HG02571 (cell line): Measurements from ENCODE around the gene COL5A1.

Experiments used
- ATAC-seq: cut with Tn5 transposase; IDR thresholded peaks from one replicate; pipeline ENCODE4 v1.9.1; 2021; ENCODE audit warnings: mild to moderate bottlenecking, moderate library complexity; ENCODE audit not compliant: unreplicated experiment

The COL5A1 gene

DNA sequence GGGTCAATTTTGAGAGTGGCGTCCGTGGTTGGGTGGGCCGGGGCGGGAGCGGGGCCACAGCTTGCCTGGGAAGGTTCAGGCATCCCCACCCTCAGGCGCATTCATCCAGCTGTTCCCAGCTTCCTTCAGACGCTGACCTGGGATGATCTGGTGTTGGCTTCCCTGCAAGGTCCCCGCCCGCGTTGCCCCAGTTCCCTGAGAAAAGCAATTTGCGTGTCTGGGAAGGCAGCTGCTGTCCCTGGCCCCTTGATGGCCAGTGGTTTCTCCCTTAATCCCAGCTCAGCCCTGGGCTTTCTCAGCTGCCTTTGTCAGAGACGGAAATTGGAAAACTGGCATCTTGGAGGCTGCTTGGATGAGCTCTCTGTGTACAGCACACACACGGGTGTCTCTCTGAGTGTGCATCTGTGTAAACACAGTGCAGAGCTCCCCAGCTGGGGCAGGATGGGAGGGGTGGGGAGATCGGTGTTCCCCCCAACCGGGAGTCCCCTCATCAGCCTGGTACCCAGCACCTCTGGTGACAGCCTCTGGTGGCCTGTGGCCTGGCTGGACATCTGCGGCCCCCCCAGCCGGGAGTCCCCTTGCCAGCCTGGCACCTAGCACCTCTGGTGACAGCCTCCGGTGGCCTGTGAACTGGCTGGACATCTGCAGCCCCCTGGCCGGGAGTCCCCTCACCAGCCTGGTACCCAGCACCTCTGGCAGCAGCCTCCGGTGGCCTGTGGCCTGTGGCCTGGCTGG lies 94.0 kb downstream of the COL5A1 start:
- ATAC-seq, result no peak

DNA sequence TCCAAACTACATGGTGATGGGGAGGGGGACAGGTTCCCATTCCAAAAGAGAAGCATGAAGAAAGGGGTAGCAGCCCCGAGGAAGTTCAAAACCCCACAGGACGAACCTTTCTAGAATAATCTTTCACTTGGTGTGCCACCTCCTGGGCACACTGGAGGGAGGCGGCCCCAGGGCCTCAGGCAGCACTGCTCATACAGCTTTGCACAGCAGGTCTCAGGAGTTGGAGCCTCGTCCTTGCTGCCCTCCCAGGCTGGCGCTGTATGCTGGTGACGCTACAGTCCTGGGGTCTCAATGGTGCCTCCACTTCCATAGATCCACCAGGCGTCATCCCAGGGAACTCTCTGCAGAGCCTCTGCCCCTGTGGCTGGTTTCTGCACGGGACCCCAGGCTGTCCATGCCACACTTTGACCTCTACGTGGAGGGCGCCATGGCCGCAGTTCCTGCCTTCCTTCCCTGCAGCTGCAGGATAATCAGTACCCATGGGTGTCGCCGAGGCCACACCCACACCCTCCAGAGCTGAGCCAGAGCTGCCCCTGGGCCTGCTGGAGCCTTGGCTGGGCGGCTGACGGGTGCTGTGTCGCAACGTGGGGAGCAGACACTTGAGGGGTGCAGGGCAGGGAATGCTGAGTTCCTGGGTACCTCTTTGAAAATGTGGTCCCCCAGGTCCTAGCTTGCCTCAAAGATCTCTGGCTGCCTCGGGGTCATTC lies 95.3 kb downstream of the COL5A1 start:
- ATAC-seq, result no peak

DNA sequence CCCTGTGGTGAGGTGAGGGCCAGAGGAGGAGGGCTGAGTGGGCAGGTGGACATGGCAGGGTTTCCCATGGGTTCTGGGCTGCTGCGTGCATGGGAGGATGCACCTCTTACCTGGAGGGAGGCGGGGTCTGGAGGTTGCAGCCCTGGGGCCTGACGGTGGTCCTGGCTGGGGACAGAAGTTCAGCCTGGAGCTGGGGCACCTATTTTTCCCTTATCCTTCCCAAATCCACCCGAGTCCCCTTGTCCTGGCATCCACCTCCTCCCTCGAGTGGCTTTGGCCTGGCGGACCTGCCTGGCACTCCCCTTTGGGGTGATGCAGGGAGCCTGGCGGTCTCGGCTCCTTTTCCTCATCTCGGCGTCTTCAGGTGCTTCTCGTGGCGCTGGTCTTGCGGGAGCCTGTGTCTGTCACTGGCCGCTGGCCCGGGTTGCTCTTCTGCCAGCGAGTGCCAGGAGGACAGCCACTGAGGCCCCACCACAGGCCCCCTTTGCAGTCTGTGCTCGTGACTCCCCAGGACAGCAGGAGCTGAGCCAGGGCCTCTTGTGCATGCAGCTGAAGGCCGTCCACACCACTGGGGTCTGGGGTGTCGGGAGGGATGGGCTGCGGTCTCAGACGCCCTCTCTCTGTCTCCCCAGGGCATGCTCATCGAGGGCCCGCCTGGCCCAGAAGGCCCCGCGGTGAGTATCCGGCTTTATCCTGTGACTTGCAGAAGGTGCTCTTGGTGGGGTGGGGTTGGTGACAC lies 96.4 kb downstream of the COL5A1 start:
- ATAC-seq, result no peak

DNA sequence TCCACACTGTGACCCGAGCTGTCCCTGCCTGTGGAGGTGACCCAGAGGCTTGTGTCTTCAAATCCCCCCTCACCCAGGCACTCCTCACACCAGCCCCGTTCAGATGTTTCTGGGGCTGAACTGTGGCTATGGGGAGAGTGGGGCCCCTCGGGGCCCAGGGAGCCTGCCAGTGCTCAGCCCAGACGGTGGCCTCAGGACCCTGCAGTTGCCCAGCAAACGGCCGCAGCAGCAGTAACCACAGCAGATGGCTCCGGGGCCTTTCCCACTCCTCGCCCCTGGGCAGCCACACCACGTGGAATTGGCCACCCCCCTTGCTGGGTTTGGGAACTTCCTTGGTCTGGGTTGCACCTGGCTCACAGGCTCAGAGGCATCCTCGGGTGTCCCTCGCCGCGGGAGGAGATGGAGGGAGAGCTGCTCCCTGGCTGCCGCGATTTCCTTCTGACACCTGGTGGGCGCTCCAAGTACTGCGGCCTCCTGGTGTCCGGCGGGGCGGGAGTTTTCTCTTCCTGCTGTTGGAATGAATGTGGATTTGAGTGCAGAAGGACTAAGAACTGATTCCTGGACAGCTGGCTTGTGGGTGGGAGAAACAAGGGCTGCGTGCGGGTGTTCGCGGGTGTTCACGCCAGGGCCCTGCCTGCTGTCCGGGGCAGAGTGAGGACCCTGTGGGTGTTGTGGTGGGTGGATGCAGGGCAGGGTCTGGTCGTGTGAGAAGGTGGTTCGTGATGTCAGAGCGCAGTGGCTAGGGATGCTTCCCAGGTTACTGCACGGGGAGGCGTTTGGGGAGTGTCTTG lies 97.5 kb downstream of the COL5A1 start:
- no peak for ATAC-seq

DNA sequence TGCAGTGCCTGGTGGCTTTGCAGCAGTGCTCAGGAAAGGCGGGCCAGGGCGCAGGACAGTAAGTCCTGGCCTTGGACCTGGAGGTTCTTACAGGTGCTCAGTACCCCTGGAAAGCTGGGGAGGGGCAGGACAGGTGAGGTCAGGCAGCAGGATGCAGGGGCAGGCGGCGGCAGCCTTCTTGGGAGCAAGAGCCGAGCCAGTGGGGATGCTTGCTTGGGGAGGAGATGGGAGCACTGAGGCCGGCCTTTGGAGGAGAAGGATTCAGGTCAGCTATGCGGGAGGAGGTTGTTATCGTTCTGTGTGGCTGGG lies 98.0 kb downstream of the COL5A1 start:
- ATAC-seq, result no peak

DNA sequence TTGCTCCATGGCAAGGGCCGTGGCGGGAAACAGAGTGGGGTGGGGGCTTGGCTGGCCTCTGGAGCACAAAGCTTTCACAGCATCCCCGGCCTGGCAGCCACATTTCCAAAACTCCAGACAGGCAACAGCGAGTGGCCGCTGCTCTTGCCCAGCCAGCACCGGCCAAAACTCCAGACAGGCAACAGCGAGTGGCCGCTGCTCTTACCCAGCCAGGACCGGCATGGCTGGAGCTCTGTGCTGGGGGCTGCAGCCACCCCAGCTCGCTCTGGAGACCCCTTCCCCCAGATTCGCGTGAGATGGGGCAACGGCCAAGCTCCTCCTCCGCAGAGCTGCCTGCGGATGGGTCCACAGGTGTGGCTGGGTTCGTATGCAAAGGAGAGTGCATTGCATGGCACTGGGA lies 98.5 kb downstream of the COL5A1 start:
- no peak for ATAC-seq

DNA sequence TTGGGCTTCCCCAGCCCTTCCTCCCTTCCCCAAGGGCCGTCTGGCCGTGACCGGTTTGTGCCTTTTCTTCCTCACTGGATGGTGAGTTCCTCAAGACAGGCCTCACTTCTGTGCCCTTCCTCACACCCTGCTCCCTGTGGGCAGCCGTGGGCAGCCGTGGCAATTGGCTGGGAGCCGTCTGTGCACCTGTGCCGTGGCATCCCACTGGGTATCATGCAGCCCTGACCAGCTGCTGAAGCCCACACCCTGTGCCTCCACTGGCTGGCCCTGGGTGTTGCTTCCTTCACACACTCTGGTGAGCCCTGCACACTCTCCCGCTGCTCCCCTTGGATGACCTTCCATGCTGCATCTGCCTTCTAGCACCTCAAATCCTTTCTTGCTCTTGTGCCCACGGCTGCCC lies 100.2 kb downstream of the COL5A1 start:
- no peak for ATAC-seq

DNA sequence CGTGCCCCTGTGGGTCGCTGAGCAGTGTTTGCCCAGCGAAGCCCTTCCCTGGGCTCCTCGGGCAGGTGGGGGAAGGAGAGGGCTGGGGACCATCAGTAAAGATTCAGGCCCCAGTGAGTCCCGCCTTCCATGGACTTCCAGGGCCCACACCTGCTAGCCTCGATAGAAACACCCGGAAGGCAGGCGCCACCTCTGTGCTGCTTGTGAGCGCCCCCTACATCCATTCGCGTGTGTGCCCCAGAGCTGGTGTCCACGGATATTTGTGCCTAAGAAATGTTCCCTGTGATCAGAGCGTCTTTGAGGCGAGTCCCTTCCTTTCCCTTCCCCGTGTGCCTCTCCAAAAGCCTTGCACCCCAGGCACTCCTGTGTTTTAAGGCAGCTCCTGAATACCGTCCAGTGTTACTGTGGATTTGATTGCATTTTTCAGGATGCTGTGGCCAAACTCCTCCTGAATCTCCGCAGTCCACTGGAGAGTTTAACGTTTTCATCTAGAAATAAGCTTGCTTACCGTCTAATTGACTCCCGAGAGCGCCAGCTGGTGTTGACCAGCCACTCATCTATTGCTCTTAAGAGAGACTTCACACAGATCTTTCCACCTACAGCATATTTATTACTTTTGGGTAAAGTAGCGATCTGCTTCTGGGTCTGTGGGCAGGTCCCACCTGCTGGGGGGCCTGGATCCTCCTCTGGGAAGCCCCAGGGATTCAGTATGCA lies 101.4 kb downstream of the COL5A1 start:
- no peak for ATAC-seq

DNA sequence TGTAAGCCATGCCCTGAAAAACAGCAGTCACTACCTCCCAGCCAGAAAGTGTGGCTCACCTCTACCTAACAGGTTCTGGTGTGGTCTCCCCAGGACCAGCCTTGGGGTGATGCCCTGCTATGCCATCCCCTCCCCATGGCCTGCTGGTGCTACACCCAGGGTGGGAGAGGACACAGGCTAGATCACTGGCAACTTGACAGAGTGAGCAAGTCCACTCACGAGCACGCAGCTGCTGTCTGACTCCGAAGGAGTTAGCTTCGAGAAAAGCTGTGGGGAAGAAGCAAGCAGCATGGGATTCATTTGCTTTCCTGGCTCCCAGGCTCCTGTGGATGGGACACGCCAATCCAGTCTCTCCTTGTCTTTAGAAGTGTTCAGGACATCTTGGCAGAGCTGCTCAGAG lies 102.2 kb downstream of the COL5A1 start:
- ATAC-seq, result no peak

DNA sequence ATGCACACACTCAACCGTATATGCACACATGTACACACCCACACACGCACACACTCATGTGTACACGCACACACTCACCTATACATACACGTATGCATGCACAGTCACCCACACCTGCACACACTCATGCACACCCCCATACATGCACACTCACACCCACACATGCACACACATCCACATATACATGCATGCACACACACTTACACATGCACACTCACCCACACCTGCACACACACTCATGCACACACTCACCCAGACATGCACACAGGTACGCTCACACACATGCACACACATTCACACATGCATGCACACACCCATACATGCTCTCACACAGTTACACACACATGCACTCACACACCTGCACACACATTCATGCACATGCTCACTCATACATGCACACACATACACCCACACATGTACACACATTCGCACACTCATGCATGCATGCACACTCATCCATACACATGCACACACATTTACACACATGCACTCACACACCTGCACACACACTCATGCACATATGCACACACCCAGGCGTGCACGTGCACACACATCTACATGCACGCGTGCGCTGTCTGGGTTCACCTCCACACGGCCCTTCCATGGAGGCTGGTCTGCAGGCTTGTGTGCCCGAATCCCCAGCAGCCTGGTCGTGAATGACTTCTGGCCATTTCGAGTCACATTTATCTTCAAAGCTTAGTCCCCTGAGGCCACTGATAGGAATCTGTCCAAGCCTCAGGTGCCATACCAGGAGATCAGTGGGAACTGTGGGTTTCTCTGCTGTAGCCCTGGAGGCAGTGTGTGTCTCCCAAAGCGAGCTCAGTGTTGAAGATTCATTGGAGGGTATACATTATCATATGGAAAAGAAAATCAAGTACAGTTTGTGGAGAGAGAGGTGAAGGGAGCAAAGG lies 103.0 kb downstream of the COL5A1 start:
- ATAC-seq, result no peak

DNA sequence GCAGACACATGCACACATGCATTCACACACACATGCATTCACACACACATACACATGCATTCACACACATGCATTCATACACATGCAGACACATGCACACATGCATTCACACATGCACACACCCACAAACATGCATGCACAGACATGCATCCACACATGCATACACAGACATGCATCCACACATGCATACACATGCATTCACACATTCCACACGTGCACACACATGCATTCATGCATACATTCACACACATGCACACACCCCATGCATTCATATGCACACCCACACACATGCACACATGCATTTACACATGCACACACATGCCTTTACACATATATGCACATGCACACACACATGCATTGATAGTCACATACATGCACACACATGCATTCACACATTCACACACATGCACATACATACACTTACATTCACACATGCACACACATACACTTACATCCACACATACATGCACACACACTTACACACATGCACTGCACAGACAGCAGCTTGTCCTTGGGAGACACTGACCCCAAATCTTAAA lies 106.4 kb downstream of the COL5A1 start:
- ATAC-seq, result no peak

DNA sequence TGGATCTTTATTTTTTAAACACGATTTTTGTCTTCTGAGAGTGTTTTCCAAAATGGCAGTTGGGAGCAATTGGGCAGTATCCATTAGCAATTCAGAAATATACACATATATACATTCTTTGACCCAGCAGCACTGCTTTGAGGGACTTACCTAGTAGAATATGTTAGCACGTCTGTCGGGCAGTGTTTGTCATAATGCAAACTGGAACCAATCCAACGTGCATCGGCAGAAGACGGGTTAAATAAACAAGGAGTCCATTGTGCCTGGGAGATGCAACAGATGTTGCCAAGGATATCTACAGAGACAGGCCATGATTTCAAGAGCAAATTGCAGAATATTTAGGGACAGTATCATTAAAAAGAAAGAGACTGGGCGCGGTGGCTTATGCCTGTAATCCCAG lies 107.0 kb downstream of the COL5A1 start:
- no peak for ATAC-seq

DNA sequence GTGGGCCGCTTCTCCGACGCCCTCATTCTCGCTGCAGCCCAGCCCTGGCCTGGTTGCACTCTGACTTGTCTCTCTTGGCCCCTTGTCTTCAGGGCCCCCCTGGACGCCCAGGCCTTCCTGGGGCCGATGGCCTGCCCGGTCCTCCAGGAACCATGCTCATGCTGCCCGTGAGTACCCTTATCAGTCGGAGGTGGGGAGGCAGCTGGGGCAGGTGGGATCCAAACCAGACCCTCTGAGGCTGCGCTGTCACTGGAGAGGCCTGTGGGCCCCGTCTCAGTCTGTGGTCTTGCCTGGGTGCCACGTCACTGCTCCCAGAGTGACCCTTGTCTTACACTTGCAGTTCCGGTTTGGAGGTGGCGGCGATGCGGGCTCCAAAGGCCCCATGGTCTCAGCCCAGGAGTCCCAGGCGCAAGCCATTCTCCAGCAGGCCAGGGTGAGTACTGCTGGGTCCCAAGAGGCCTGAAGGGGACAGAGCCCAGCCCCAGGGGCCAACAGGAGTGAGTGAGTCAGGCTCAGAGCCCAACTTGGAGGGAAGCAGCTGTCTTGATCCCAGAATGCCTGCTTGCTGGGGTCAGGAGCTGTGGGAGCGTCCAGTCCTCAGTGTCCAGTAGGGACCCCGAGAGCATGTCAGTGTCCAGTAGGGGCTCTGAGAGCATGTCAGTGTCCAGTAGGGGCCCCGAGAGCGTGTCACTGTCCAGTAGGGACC lies 109.0 kb downstream of the COL5A1 start:
- ATAC-seq, result no peak

DNA sequence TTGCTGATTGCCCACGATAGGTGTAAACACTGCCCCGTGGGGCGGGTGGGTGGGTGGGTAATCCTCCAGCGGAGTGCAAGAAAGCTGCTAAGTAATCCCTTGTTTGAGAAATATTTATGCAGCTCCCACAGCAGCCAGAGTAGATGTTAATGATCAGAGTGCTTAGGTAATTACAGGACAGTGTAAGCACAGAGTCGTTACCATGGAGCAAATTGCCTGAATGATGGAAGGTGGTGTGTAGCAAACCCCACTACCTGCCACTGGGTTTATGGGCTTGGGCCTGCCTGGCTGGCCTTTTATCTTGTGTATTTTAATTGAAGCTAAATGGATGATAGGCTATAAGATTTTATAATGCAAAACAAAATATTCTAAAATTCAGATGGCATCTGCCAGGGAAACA lies 110.0 kb downstream of the COL5A1 start:
- ATAC-seq, result no peak

DNA sequence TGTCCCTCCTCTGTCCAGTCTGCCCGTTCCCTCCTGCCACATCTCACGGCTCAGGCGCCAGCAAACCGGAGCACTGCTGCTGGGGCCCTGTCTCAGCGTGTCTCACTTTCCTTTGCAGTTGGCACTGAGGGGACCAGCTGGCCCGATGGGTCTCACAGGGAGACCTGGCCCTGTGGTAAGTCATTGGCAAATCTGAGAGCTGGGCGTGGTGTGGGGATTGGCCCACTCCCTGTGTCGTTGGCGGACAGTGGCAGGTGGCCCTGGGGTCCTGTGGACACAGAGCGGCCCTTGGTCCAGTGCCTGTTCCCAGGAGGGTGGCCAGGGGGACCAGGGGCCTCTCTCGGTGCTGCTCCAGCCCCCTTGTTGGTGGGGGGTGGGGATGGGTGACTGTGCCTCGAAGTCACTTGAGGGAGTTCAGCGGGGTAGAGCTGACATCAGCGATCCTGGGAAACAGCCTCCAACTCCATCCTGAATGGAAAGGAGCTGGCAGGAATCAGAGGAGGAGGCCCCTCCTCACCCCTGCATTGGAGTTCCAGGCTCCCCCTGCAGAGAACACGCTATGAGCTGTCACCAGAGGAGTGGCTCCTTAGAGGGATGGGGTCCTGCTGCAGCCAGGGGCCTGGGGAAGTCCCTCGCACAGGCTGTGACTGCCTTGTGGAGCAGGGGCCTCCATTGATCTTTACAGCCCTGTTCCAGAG lies 111.0 kb downstream of the COL5A1 start:
- no peak for ATAC-seq

DNA sequence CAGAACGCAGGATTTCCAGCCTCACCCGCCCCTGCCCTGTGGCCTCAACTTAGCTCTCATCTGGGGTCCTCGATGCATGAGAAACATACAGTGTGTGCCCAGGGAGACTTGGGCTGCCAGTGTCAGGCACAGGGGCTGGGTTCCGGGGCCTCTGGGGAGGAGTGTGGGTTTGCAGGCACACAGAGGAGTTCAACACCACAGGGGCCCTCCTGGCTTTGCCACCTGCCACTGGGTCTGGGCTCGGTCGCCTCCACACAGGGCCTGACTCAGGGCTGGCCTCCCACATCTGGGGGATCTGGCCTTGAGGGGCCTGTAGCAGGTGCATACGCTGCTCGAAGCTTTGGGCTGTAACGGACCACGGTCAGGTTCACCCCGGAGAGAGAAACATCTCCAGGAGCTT lies 111.6 kb downstream of the COL5A1 start:
- no peak for ATAC-seq

DNA sequence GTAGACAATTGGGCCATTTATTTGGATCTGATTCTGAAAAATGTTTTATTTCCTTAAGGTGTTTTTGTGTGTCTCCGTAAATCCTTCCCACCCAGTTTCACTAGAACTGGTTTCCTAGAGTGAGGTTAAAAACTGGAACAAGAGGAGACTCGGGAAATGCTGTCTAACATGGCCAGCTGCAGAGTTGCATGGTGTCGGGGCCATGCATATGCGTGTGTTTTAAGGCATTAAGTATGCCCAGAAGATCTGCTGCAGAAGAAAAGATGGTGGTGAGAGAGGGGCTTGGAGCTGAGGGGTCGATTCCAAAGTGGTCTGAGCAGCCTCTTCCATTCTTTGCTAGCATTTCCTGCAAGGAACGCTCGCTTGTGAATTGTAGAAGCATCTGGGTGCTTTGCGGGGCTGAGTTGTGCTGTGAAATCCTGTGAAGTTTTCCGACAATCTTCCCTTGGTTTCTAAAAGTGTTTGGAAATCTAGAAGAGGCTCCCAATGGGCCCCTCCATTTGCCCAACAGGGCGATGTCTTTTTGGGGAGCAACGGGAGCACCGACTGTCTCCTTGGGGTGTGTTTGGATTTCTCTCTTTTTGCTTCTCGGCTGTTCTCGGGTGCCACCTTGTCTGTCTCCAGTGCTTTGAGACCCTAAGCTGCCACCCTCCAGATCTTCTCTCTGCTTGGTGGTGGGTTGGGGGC lies 113.8 kb downstream of the COL5A1 start:
- no peak for ATAC-seq

DNA sequence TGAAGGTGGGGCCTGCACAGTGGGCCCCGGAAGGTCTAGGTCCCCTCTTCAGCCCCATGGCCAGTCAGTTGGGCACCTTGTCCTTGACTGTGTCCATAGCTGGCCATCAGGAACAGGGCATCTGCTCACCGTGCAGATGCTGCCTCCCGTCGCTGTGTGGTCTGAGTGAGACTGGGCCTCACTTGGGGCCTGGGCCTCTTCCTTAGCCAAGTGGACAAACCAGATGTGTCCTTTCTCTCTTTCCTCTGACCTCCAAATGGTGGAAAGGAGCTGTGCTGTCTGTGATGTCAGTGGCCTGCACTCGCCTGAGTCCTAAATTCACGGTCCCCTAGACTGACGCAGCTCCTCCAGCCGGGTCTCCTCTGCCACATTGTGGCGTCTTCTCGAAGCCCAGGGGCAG lies 114.5 kb downstream of the COL5A1 start:
- ATAC-seq, result no peak
